Measurements from ENCODE around the gene C16orf86.

The C16orf86 gene

DNA sequence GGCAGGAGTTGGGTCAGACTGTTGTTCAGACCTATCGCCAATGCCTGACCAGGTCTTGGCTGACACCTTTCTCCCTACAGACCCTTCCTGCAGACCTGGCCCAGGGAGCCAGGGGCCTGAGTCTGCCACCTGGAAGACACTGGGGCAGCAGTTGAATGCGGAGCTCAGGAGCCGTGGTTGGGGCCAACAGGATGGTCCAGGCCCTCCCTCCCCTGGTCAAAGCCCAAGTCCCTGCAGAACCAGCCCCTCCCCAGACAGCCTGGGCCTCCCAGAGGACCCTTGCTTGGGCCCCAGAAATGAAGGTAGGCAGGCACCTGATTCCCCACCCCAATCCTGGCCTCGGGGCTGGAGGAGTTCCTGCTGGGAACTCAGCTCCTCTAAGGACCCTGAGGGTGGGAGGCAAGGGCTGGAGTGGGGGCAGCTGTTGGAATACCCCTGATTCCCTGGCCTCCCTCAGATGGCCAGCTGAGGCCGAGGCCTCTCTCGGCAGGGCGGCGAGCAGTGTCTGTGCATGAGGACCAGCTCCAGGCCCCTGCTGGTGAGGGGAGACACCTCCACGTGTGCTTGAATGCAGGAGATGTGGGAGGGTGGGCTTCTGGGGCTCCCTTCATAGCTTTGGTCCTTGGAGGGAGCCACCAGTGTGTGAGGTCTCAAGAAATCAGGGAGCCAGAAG, 10.1 kb upstream of the C16orf86 start:
- Histone ChIP-seq H4K20me1 (ENCODE audit: low read depth, low read length) (no peaks in the 10 kb centered on the region), H3K9me2 (replicated peaks; ENCODE audit: insufficient read depth, low read length) (no peaks in the 10 kb centered on the region), H3F3A (ENCODE audit: insufficient read depth) (peaks cover 7% of the 10 kb centered on the region; the same call in 1 of the 2 replicates), H3K9me3 (ENCODE audit: insufficient read depth, low read length) (no peaks in the 10 kb centered on the region), H3K27me3 (ENCODE audit: low read length) (no peaks in the 10 kb centered on the region), H2AFZ (ENCODE audit: low read depth, low read length, severe bottlenecking) (no peak overlapping the region), H3K27ac (ENCODE audit: low read depth, low read length) (no peak overlapping the region), H3K4me2 (ENCODE audit: low read depth, low read length, poor library complexity, severe bottlenecking) (no peak overlapping the region), H3K36me3 (ENCODE audit: low read length) (no peaks in the 10 kb centered on the region), H3K79me2 (ENCODE audit: insufficient read depth, low read length) (no peaks in the 10 kb centered on the region), H3K4me3 (ENCODE audit: insufficient read depth, low read length, poor library complexity, severe bottlenecking) (no peak overlapping the region), H3K9ac (ENCODE audit: low read length) (no peak overlapping the region)
- TF ChIP-seq EZH2phosphoT487 (conservative IDR thresholded peaks at IDR 0.05; ENCODE audit: low read length): no peak
- TF ChIP-seq, protein P1, sequence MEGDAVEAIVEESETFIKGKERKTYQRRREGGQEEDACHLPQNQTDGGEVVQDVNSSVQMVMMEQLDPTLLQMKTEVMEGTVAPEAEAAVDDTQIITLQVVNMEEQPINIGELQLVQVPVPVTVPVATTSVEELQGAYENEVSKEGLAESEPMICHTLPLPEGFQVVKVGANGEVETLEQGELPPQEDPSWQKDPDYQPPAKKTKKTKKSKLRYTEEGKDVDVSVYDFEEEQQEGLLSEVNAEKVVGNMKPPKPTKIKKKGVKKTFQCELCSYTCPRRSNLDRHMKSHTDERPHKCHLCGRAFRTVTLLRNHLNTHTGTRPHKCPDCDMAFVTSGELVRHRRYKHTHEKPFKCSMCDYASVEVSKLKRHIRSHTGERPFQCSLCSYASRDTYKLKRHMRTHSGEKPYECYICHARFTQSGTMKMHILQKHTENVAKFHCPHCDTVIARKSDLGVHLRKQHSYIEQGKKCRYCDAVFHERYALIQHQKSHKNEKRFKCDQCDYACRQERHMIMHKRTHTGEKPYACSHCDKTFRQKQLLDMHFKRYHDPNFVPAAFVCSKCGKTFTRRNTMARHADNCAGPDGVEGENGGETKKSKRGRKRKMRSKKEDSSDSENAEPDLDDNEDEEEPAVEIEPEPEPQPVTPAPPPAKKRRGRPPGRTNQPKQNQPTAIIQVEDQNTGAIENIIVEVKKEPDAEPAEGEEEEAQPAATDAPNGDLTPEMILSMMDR (IDR thresholded peaks at IDR 0.05; ENCODE audit: insufficient read depth, low read length, poor library complexity, severe bottlenecking): no peak

DNA sequence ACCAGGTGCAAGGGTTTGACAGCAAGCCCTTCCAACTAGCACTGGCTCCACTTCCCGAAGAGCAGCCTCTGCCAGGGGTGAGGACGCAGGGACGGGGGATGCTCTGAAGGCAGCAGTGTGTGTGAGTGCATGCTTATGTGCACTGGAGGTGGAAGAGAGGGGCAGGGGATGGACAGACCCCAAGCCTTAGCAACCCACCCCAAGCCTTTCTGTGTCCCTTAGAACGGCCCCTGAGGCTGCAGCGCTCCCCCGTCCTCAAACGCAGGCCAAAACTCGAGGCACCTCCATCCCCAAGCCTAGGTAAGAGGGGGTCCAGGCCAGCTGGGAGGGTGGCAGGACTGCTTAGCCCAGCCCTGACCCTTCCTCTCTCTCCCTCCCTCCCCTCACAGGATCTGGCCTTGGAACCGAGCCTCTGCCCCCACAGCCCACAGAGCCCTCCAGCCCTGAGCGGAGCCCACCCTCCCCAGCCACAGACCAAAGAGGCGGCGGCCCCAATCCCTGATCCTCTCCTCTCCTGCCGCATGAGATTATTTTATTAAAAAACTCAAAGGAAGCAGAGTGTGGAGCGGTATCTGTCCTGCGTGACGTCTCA, 9.5 kb upstream of the C16orf86 start:
- no peaks in the 10 kb centered on the region for H3K36me3 ChIP-seq (ENCODE audit: low read length)

DNA sequence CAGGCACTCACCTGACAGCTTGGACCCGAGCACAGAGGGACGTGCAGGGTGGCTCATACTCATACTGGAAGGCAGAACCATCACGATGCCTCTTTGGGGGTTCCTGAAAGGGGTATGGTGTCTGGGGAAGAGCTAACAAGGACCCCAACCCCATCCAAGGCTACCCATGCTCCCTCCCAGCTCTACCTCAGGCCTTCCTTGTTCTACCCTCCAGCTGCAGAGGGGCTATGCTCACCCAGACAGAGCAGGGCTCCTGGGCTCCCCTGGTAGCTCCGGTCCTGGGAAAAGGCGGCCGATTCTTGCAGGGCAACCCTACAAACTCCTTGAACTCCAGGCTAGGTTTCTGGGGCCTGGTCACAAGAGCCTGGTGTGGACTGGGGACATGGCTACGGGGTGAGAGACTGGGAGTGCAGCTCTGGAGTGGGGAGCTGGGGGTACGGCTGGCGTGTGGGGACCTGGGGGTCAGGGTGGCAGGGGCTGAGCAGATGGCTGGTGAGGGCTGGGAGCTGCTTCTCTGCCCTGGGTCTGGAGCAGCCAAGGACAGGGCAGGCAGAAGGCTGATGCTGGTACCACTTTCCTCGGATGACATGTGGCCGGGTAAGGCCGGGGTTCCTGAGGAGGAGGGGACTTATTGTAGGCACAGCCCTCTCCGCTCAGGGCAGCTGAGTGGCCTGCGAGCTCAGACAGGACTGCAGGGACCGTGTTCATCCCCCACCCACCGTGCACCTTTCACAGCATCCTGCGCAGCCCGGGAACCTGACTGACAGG, 8.7 kb upstream of the C16orf86 start:
- Histone ChIP-seq H3K36me3 (ENCODE audit: low read length) (no peaks in the 10 kb centered on the region), H3K9ac (ENCODE audit: low read length) (no peak overlapping the region), H3K9me2 (replicated peaks; ENCODE audit: insufficient read depth, low read length) (no peaks in the 10 kb centered on the region), H2AFZ (ENCODE audit: low read depth, low read length, severe bottlenecking) (no peak overlapping the region), H4K20me1 (ENCODE audit: low read depth, low read length) (no peaks in the 10 kb centered on the region), H3K9me3 (ENCODE audit: insufficient read depth, low read length) (no peaks in the 10 kb centered on the region), H3K27me3 (ENCODE audit: low read length) (no peaks in the 10 kb centered on the region), H3F3A (ENCODE audit: insufficient read depth) (peaks cover 7% of the 10 kb centered on the region; the same call in 1 of the 2 replicates), H3K27ac (ENCODE audit: low read depth, low read length) (no peak overlapping the region), H3K79me2 (ENCODE audit: insufficient read depth, low read length) (no peaks in the 10 kb centered on the region), H3K4me3 (ENCODE audit: insufficient read depth, low read length, poor library complexity, severe bottlenecking) (no peak overlapping the region), H3K4me2 (ENCODE audit: low read depth, low read length, poor library complexity, severe bottlenecking) (no peak overlapping the region)
- TF ChIP-seq EZH2phosphoT487 (conservative IDR thresholded peaks at IDR 0.05; ENCODE audit: low read length): no peak
- TF ChIP-seq, protein P1 (IDR thresholded peaks at IDR 0.05; ENCODE audit: insufficient read depth, low read length, poor library complexity, severe bottlenecking): no peak

More for the DNA sequence above, 9.5 kb upstream of the C16orf86 start:
- Histone ChIP-seq H3K9ac (ENCODE audit: low read length) (no peak overlapping the region), H3K9me2 (replicated peaks; ENCODE audit: insufficient read depth, low read length) (no peaks in the 10 kb centered on the region), H3K4me2 (ENCODE audit: low read depth, low read length, poor library complexity, severe bottlenecking) (no peak overlapping the region), H3K4me3 (ENCODE audit: insufficient read depth, low read length, poor library complexity, severe bottlenecking) (no peak overlapping the region), H3K27ac (ENCODE audit: low read depth, low read length) (no peak overlapping the region), H3K9me3 (ENCODE audit: insufficient read depth, low read length) (no peaks in the 10 kb centered on the region), H4K20me1 (ENCODE audit: low read depth, low read length) (no peaks in the 10 kb centered on the region), H3K79me2 (ENCODE audit: insufficient read depth, low read length) (no peaks in the 10 kb centered on the region), H2AFZ (ENCODE audit: low read depth, low read length, severe bottlenecking) (no peak overlapping the region), H3F3A (ENCODE audit: insufficient read depth) (peaks cover 7% of the 10 kb centered on the region; the same call in 1 of the 2 replicates), H3K27me3 (ENCODE audit: low read length) (no peaks in the 10 kb centered on the region)
- TF ChIP-seq, protein P1 (IDR thresholded peaks at IDR 0.05; ENCODE audit: insufficient read depth, low read length, poor library complexity, severe bottlenecking): no peak
